HepG2 (cell line): ENCODE data around the gene IQCE. TPM values are rescaled to one million over a fixed set of nuclear protein-coding genes. Genes with fewer than 3 reads are reported as not detected.

ENCODE experiments used
- CREBL2 ChIP-seq: sonication (generic); formaldehyde crosslinking; IDR thresholded peaks from 2 replicates; pipeline ENCODE4 v1.8.1; 2023; ENCODE audit warnings: missing genetic modification reagents, mild to moderate bottlenecking, borderline replicate concordance
- HNF4G ChIP-seq, 2 experiments: sonication (generic) in 1 of 2; formaldehyde crosslinking in 1 of 2; IDR thresholded peaks; 2 replicates each; pipeline versions ENCODE4 v1.4.0 to v1.6.1; 2011 to 2020; ENCODE audit warnings: borderline replicate concordance in 2 of 2, low read depth in 2 of 2, mild to moderate bottlenecking in 2 of 2, low read length in 1 of 2, missing genetic modification reagents in 1 of 2, moderate library complexity in 1 of 2
- HNRNPLL ChIP-seq: fragments of 200-400 bp; formaldehyde crosslinking; IDR thresholded peaks from 2 replicates; pipeline ENCODE4 v1.6.1; 2017; ENCODE audit warnings: mild to moderate bottlenecking, low read depth, low read length; ENCODE audit not compliant: poor library complexity, severe bottlenecking
- KDM1A ChIP-seq: IDR thresholded peaks from 2 replicates; pipeline ENCODE4 v1.6.1; 2016; ENCODE audit warnings: missing compliant biosample characterization
- KLF12 ChIP-seq: sonication (generic); formaldehyde crosslinking; IDR thresholded peaks from 2 replicates; pipeline ENCODE4 v1.4.0; 2020; ENCODE audit warnings: missing genetic modification reagents, borderline replicate concordance
- NKX3-1 ChIP-seq: sonication (generic); formaldehyde crosslinking; IDR thresholded peaks from 2 replicates; pipeline ENCODE4 v1.5.0; 2020; ENCODE audit warnings: missing genetic modification reagents
- PPARG ChIP-seq: conservative IDR thresholded peaks from 2 replicates; pipeline ENCODE4 v1.6.1; 2016; ENCODE audit warnings: missing biosample characterization, missing genetic modification reagents
- RFXAP ChIP-seq: sonication (generic); formaldehyde crosslinking; IDR thresholded peaks from 2 replicates; pipeline ENCODE4 v1.4.0; 2020; ENCODE audit warnings: missing genetic modification reagents, borderline replicate concordance
- ZBTB26 ChIP-seq: IDR thresholded peaks from 2 replicates; pipeline ENCODE4 v1.6.1; 2016; ENCODE audit warnings: missing compliant biosample characterization, missing genetic modification reagents, borderline replicate concordance
- ZC3H13 ChIP-seq: sonication (generic); formaldehyde crosslinking; IDR thresholded peaks from 2 replicates; pipeline ENCODE4 v1.8.1; 2023; ENCODE audit warnings: mild to moderate bottlenecking, missing genetic modification reagents, moderate library complexity
- ZNF230 ChIP-seq: sonication (generic); formaldehyde crosslinking; IDR thresholded peaks from 2 replicates; pipeline ENCODE4 v1.4.0; 2020; ENCODE audit warnings: mild to moderate bottlenecking, missing genetic modification reagents
- ZNF256 ChIP-seq: sonication (generic); formaldehyde crosslinking; conservative IDR thresholded peaks from 2 replicates; pipeline ENCODE4 v1.4.0; 2020; ENCODE audit warnings: missing genetic modification reagents
- ZNF3 ChIP-seq: IDR thresholded peaks from 2 replicates; pipeline ENCODE4 v1.7.0; 2017; ENCODE audit warnings: inconsistent platforms
- ZNF367 ChIP-seq: sonication (generic); formaldehyde crosslinking; IDR thresholded peaks from 2 replicates; pipeline ENCODE4 v1.4.0; 2020; ENCODE audit warnings: missing genetic modification reagents, borderline replicate concordance
- ZNF761 ChIP-seq: sonication (generic); formaldehyde crosslinking; conservative IDR thresholded peaks from 2 replicates; pipeline ENCODE4 v1.4.0; 2020; ENCODE audit warnings: mild to moderate bottlenecking, missing genetic modification reagents
- ZNF790 ChIP-seq: sonication (generic); formaldehyde crosslinking; IDR thresholded peaks from 2 replicates; pipeline ENCODE4 v1.8.0; 2022; ENCODE audit warnings: missing genetic modification reagents, mild to moderate bottlenecking, borderline replicate concordance
- ZUFSP ChIP-seq: sonication (generic); formaldehyde crosslinking; IDR thresholded peaks from 2 replicates; pipeline ENCODE4 v1.9.0; 2021; ENCODE audit warnings: missing genetic modification reagents, mild to moderate bottlenecking, borderline replicate concordance
- polyA plus RNA-seq, 8 experiments: library from polyadenylated mRNA; depleted of rRNA in 3 of 8; stranded (reverse) in 7 of 8; unstranded in 1 of 8; fragments of >200 nt; fragmentation: Illumina TruSeq in 4 of 8; extraction: Trizol in 4 of 8; gene quantifications; 2 replicates each; pipeline versions ENCODE4 v1.2.1 to v1.2.3, GENCODE V29; 2011 to 2016; ENCODE audit warnings: low read depth in 4 of 8, missing spikeins in 1 of 8, mixed read lengths in 1 of 8; ENCODE audit not compliant: insufficient read depth in 1 of 8
- total RNA-seq, 5 experiments: library from RNA; depleted of rRNA; stranded (reverse); fragments of >200 nt; fragmentation: Illumina TruSeq; extraction: Trizol; gene quantifications; 2 replicates each; pipeline ENCODE4 v1.2.3, GENCODE V29; 2016; ENCODE audit warnings: low read depth in 1 of 5
- TF ChIP-seq, protein P1 (sequence below): sonication (generic); formaldehyde crosslinking; IDR thresholded peaks from 2 replicates; pipeline ENCODE4 v1.9.0; 2021; ENCODE audit warnings: missing genetic modification reagents, borderline replicate concordance
- TF ChIP-seq, protein P2 (sequence below): sonication (generic); formaldehyde crosslinking; IDR thresholded peaks from 2 replicates; pipeline ENCODE4 v1.5.0; 2020; ENCODE audit warnings: missing genetic modification reagents, mild to moderate bottlenecking, borderline replicate concordance

The IQCE gene
- total and polyA plus RNA-seq, 2 of the 13 experiments (the other 11 are each of a cell fraction or from before 2014, with no cell fraction given) = 1.5 to 2.5 TPM

- TF ChIP-seq CREBL2 (CRISPR knock-in tag) (no peak), ZNF790 (CRISPR knock-in tag) (no peak), RFXAP (CRISPR knock-in tag) (no peak; the same call in 1 of the 2 replicates), KLF12 (no peak), ZNF761 (no peak), HNRNPLL (peak; percentile 66), ZNF3 (CRISPR knock-in tag) (no peak), ZBTB26 (CRISPR knock-in tag) (peak; percentile 46; the same call in 1 of the 2 replicates), ZNF230 (CRISPR knock-in tag) (no peak), HNF4G (IDR thresholded peaks at IDR 0.05; ENCODE audit: borderline replicate concordance, low read depth, low read length) (no peak; the same call in 1 of the 2 replicates), HNF4G (CRISPR knock-in tag; IDR thresholded peaks at IDR 0.05; ENCODE audit: borderline replicate concordance, low read depth) (no peak), NKX3-1 (CRISPR knock-in tag) (0 out of 2 replicates have a peak, but pooled peaks have one; percentile 48), ZUFSP (CRISPR knock-in tag) (no peak), ZNF367 (CRISPR knock-in tag) (no peak), KDM1A (CRISPR knock-in tag) (no peak), ZNF256 (CRISPR knock-in tag) (no peak), ZC3H13 (CRISPR knock-in tag) (no peak), PPARG (CRISPR knock-in tag) (0 out of 2 replicates have a peak, but pooled peaks have one; percentile 11)
- TF ChIP-seq, protein P1, sequence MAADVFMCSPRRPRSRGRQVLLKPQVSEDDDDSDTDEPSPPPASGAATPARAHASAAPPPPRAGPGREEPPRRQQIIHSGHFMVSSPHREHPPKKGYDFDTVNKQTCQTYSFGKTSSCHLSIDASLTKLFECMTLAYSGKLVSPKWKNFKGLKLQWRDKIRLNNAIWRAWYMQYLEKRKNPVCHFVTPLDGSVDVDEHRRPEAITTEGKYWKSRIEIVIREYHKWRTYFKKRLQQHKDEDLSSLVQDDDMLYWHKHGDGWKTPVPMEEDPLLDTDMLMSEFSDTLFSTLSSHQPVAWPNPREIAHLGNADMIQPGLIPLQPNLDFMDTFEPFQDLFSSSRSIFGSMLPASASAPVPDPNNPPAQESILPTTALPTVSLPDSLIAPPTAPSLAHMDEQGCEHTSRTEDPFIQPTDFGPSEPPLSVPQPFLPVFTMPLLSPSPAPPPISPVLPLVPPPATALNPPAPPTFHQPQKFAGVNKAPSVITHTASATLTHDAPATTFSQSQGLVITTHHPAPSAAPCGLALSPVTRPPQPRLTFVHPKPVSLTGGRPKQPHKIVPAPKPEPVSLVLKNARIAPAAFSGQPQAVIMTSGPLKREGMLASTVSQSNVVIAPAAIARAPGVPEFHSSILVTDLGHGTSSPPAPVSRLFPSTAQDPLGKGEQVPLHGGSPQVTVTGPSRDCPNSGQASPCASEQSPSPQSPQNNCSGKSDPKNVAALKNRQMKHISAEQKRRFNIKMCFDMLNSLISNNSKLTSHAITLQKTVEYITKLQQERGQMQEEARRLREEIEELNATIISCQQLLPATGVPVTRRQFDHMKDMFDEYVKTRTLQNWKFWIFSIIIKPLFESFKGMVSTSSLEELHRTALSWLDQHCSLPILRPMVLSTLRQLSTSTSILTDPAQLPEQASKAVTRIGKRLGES (CRISPR knock-in tag) = no peak
- TF ChIP-seq, protein P2, sequence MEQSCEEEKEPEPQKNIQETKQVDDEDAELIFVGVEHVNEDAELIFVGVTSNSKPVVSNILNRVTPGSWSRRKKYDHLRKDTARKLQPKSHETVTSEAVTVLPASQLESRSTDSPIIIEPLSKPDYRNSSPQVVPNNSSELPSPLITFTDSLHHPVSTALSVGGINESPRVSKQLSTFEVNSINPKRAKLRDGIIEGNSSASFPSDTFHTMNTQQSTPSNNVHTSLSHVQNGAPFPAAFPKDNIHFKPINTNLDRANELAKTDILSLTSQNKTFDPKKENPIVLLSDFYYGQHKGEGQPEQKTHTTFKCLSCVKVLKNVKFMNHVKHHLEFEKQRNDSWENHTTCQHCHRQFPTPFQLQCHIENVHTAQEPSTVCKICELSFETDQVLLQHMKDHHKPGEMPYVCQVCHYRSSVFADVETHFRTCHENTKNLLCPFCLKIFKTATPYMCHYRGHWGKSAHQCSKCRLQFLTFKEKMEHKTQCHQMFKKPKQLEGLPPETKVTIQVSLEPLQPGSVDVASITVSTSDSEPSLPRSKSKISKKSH = no peak
Measured at GRCh38 chr7:2641406-2642393, 82.9 kb downstream of the IQCE start (continued).
